ENCODE data around the gene CAT. TPM values are rescaled to one million over a fixed set of nuclear protein-coding genes. Genes with fewer than 3 reads are reported as not detected.

CAT gene
- total and polyA plus RNA-seq, 9 of the 15 experiments (the other 6 are each of a cell fraction or from before 2014, with no cell fraction given) = 86.7 to 183 (median 114) TPM

DNA sequence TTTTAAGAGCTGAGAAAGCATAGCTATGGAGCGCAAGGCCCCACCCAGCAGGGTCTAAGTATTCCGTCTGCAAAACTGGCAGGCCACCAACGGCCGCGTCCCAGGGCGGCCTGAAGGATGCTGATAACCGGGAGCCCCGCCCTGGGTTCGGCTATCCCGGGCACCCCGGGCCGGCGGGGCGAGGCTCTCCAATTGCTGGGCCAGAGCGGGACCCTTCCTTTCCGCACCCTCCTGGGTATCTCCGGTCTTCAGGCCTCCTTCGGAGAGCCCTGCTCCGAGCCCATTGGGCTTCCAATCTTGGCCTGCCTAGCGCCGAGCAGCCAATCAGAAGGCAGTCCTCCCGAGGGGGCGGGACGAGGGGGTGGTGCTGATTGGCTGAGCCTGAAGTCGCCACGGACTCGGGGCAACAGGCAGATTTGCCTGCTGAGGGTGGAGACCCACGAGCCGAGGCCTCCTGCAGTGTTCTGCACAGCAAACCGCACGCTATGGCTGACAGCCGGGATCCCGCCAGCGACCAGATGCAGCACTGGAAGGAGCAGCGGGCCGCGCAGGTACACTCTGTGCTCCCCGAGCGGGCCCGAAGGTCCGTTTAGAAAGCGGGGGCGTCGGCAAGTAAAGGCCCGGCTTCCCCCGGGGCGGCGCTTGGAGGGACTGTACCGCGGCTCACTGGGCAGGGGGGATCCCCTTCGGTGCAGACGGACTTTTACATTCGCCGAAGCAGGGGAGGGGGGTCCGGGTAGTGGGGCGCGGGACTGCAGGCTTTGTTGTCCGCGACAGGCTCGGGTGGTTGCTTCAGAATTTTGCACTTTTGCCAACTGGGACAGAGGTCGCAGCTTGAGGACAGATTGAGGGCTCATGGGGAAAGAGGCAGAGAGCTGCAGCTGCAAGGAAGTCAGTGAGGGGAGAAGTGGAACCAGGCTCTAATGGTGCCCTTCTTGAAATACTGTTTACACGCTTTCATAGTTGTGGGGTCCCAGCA, at the start of gene CAT (continued):
- no peak for TF ChIP-seq ZNF764 (CRISPR knock-in tag; IDR thresholded peaks at IDR 0.05; ENCODE audit: low read depth)
- no peak for TF ChIP-seq SRSF3 (IDR thresholded peaks at IDR 0.05; ENCODE audit: insufficient read depth, low read length)
- TF ChIP-seq HMG20A (CRISPR knock-in tag; conservative IDR thresholded peaks at IDR 0.05) = no peak
- peak; percentile 37; the same call in 1 of the 2 replicates for TF ChIP-seq ZNF175 (CRISPR knock-in tag; IDR thresholded peaks at IDR 0.05; ENCODE audit: low read depth)
- TF ChIP-seq NBN (IDR thresholded peaks at IDR 0.05; ENCODE audit: low read depth) = no peak; the same call in 1 of the 2 replicates
- TF ChIP-seq CC2D1A (IDR thresholded peaks at IDR 0.05) = peak; percentile 86
- TF ChIP-seq KDM5B (IDR thresholded peaks at IDR 0.05; ENCODE audit: insufficient replicate concordance, low read depth, low read length) = peak; percentile 89
- TF ChIP-seq ZFPM2 (CRISPR knock-in tag; IDR thresholded peaks at IDR 0.05) = no peak
- TF ChIP-seq ZC3H11A (IDR thresholded peaks at IDR 0.05; ENCODE audit: low read depth, low read length) = no peak
- no peak for TF ChIP-seq SREBF2 (CRISPR knock-in tag; IDR thresholded peaks at IDR 0.05)
- no peak for TF ChIP-seq HNRNPUL1 (IDR thresholded peaks at IDR 0.05; ENCODE audit: low read length)
- TF ChIP-seq RBFOX2 (IDR thresholded peaks at IDR 0.05; ENCODE audit: low read depth, low read length) = peak; percentile 93
- TF ChIP-seq, protein P1, sequence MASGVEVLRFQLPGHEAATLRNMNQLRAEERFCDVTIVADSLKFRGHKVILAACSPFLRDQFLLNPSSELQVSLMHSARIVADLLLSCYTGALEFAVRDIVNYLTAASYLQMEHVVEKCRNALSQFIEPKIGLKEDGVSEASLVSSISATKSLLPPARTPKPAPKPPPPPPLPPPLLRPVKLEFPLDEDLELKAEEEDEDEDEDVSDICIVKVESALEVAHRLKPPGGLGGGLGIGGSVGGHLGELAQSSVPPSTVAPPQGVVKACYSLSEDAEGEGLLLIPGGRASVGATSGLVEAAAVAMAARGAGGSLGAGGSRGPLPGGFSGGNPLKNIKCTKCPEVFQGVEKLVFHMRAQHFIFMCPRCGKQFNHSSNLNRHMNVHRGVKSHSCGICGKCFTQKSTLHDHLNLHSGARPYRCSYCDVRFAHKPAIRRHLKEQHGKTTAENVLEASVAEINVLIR (CRISPR knock-in tag; IDR thresholded peaks at IDR 0.05) = no peak
- TF ChIP-seq STAT5A (IDR thresholded peaks at IDR 0.05; ENCODE audit: borderline replicate concordance, low read length) = peak; percentile 78
- no peak for TF ChIP-seq OTX1 (CRISPR knock-in tag; IDR thresholded peaks at IDR 0.05)
- no peak for TF ChIP-seq ZNF23 (CRISPR knock-in tag; IDR thresholded peaks at IDR 0.05)
- peak; percentile 88 for TF ChIP-seq RBM25 (IDR thresholded peaks at IDR 0.05; ENCODE audit: low read depth, low read length, severe bottlenecking)
- no peak for TF ChIP-seq NR4A1 (CRISPR knock-in tag; IDR thresholded peaks at IDR 0.05)
- TF ChIP-seq NR4A1 (tag; IDR thresholded peaks at IDR 0.05) = no peak
- no peak for TF ChIP-seq MECOM (CRISPR knock-in tag; IDR thresholded peaks at IDR 0.05)
- TF ChIP-seq, protein P2, sequence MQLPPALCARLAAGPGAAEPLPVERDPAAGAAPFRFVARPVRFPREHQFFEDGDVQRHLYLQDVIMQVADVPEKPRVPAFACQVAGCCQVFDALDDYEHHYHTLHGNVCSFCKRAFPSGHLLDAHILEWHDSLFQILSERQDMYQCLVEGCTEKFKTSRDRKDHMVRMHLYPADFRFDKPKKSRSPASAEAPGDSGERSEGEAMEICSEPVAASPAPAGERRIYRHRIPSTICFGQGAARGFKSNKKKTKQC (CRISPR knock-in tag; IDR thresholded peaks at IDR 0.05) = 0 out of 2 replicates have a peak, but pooled peaks have one; percentile 39
- TF ChIP-seq, protein P3, sequence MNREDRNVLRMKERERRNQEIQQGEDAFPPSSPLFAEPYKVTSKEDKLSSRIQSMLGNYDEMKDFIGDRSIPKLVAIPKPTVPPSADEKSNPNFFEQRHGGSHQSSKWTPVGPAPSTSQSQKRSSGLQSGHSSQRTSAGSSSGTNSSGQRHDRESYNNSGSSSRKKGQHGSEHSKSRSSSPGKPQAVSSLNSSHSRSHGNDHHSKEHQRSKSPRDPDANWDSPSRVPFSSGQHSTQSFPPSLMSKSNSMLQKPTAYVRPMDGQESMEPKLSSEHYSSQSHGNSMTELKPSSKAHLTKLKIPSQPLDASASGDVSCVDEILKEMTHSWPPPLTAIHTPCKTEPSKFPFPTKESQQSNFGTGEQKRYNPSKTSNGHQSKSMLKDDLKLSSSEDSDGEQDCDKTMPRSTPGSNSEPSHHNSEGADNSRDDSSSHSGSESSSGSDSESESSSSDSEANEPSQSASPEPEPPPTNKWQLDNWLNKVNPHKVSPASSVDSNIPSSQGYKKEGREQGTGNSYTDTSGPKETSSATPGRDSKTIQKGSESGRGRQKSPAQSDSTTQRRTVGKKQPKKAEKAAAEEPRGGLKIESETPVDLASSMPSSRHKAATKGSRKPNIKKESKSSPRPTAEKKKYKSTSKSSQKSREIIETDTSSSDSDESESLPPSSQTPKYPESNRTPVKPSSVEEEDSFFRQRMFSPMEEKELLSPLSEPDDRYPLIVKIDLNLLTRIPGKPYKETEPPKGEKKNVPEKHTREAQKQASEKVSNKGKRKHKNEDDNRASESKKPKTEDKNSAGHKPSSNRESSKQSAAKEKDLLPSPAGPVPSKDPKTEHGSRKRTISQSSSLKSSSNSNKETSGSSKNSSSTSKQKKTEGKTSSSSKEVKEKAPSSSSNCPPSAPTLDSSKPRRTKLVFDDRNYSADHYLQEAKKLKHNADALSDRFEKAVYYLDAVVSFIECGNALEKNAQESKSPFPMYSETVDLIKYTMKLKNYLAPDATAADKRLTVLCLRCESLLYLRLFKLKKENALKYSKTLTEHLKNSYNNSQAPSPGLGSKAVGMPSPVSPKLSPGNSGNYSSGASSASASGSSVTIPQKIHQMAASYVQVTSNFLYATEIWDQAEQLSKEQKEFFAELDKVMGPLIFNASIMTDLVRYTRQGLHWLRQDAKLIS (CRISPR knock-in tag; IDR thresholded peaks at IDR 0.05) = 0 out of 2 replicates have a peak, but pooled peaks have one; percentile 25
- peak; percentile 31 for TF ChIP-seq FOSL1 (tag; conservative IDR thresholded peaks at IDR 0.05)
- TF ChIP-seq ZBTB7A (IDR thresholded peaks at IDR 0.05; ENCODE audit: borderline replicate concordance, control insufficient read depth, low read depth, low read length) = peak; percentile 95
